ENCODE results near the gene TRAF3IP3.

Gene TRAF3IP3

DNA sequence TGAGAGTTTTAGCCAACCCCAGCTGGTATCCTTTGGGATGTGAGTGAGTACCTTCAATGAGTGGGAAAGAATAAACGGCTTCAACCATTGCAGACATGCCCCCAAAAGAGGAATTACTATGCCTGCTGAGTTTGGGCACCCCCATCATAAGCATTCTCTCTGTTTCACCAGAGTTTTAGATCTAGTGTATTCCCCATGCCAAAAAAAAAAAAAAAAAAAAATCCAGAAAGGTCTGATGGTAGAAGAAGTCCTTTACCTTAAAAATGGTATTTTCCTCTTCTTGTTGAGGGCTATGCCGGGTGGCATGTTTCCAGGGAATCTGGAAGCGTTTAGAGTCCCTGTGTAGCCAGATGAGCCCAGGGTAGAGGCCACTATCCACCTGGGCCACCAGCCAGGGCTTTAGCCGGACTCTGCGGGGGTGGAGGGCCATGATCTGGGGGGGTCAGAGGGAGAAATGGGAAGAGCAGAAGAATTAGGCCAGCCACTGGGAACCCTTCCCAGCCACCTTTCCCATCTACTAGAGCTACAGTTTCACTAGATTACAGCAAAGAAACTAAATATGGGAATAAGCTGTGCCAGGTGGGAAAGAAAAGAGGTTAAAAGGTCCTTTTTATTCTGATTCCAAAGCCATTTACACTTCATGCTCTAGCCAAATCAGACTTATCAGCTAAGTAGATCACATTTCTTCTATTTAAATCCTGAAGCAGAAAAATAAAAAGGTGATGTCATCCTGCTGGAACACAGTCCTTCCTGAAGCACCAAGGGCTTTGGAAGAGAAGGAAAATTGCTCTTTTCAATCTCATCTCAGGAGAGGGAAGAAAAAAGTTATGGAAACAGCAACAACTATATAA, 45.4 kb downstream of the TRAF3IP3 start:
- DNase-seq (ENCODE audit: low read depth): no peak
- TF ChIP-seq, protein P1, sequence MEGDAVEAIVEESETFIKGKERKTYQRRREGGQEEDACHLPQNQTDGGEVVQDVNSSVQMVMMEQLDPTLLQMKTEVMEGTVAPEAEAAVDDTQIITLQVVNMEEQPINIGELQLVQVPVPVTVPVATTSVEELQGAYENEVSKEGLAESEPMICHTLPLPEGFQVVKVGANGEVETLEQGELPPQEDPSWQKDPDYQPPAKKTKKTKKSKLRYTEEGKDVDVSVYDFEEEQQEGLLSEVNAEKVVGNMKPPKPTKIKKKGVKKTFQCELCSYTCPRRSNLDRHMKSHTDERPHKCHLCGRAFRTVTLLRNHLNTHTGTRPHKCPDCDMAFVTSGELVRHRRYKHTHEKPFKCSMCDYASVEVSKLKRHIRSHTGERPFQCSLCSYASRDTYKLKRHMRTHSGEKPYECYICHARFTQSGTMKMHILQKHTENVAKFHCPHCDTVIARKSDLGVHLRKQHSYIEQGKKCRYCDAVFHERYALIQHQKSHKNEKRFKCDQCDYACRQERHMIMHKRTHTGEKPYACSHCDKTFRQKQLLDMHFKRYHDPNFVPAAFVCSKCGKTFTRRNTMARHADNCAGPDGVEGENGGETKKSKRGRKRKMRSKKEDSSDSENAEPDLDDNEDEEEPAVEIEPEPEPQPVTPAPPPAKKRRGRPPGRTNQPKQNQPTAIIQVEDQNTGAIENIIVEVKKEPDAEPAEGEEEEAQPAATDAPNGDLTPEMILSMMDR (IDR thresholded peaks at IDR 0.05; ENCODE audit: insufficient read depth, low read depth, low read length, missing control alignments): no peak
- no peak overlapping the region for H3K4me3 ChIP-seq (ENCODE audit: low read depth, low read length)

DNA sequence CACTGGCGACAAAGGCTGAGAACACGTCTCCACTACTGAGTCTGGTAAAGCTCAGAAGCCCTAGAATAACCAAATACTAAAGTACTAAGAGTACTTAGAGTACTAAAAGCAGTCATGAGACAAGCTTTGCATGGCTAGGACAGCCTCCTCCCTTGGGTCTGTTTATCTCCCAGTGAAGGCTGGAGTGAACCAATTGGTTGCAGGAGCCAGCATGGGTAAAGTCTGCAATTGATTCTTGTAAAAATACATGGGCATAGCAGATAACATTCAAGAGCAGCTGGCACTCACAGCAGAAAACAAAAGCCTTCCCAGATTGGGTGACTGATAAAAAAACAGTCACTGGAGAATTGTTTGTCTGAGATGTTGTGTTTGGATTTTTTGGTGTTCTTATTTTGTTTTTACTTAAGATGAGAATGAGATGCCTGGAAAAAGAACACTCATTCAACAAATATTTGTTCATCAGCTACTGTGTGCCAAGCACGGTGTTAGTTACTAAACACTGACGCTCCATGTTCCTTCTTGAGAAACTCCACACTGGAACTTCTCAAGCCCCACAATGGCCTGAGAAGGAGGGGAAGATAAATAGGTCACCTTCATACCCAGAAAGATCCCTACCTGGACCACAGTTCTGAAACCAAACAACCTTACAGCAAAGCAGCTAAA, 46.4 kb downstream of the TRAF3IP3 start:
- TF ChIP-seq, protein P1 (IDR thresholded peaks at IDR 0.05; ENCODE audit: insufficient read depth, low read depth, low read length, missing control alignments): no peak
- no peak for DNase-seq (ENCODE audit: low read depth)
- no peak overlapping the region for H3K4me3 ChIP-seq (ENCODE audit: low read depth, low read length)

DNA sequence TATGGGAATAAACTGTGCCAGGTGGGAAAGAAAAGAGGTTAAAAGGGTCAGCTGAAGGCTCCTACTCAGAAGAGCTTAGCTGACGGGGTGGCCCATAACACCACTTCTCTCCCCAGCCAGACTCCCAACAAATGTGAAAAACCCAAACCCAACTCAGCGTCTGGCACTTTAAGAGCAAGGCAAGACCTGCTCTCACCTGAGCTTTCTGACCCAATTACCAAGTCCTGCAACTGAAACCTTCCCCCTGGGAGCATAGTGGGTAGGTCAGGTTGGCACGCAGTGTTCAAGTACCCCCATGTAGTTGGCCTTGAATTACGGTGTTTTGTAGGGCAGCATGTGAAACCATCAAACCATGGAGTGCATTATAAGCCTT, 46.9 kb downstream of the TRAF3IP3 start:
- no peak for DNase-seq (ENCODE audit: low read depth)
- no peak overlapping the region for H3K4me3 ChIP-seq (ENCODE audit: low read depth, low read length)
- TF ChIP-seq, protein P1 (IDR thresholded peaks at IDR 0.05; ENCODE audit: insufficient read depth, low read depth, low read length, missing control alignments): no peak

DNA sequence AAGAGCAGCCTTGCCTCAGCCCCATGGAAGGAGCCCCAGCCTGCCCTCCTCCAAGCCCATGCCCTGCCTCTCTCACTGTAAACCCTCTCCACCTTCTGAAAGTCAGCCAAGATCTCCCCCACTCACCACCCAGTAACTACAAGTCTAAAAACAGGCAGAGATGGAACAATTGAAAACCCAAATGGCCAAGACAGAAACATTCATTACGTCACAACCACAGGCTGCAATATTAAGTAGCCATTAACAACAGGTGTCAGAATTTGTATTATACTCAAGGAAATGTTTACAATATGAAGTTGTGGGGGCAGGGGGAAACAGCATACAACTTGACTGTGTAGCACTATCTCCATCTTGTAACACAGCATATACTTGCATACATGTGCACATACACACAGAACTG, 47.7 kb downstream of the TRAF3IP3 start:
- no peak for DNase-seq (ENCODE audit: low read depth)
- TF ChIP-seq, protein P1 (IDR thresholded peaks at IDR 0.05; ENCODE audit: insufficient read depth, low read depth, low read length, missing control alignments): no peak
- no peak overlapping the region for H3K4me3 ChIP-seq (ENCODE audit: low read depth, low read length)

DNA sequence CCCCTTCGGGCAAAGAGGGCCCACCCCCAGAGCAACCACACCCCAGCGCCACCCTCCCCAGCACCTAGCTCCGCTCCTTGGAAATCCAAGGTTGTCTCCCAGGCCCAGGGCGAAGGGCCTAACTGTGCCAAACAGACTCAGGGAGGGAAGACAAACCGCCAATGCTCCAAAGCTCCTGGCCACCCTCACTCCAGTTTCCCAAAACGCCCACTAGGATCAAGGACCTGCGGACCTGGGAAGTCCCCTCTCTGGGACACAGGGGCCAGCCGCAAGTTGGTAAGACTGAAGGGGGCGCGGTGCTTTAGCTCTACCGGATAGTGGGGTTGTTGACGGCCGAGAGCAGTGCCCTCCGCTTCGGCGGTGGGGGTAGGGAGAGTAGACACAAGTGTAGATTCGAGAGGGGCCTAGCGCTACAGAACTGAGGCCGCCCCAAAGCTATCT, 49.5 kb downstream of the TRAF3IP3 start:
- TF ChIP-seq, protein P1 (IDR thresholded peaks at IDR 0.05; ENCODE audit: insufficient read depth, low read depth, low read length, missing control alignments): no peak
- no peak overlapping the region for H3K4me3 ChIP-seq (ENCODE audit: low read depth, low read length)
- no peak for DNase-seq (ENCODE audit: low read depth)

DNA sequence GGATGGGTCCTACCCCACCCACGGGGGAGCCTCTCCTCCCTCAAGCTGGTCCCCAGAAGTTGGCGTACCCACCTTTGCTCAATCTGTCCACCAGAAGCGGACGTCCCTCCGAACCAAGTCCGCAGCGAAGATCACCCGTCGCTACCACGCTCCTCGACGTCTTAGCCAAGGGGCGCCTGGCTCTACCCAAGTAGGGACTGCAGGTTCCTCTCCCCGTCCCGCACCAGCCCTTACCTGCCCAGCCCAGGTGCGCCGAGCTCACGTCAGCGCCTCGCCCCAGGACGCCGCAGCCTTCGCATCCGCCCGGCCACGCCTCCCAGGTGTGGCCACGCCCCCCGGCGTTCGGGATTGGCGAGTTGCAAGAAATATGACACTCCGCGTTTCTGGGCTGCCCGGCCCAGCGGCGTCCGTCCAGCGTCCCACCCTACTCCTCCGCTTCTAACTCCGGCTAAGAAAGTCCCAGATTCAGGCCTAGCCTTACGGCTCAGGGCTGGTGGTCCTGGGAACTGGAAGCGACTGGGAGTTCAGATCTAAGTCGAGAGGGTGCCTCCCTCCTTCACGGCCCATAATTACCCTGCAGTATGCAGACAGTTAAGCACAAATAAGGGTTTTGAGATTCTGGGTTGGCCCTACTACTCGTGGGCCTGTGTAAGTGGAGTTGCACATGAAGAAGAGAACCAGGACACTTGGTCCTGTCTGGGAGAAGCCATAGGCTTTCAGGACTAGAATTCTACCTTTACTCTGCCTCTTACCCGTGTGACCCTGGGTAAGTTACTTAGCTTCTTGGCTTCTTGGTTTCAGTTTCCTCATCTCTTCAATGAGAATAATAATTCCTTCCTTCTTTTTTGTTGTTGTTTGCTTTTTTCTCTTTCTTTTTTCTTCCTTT, 50.3 kb downstream of the TRAF3IP3 start, which contains the start of gene IRF6:
Gene IRF6 (minus strand): TSS at position 268 of the 886 bp plus-strand sequence. CDS start 4,729 bp downstream, outside the sequence.
- TF ChIP-seq, protein P1 (IDR thresholded peaks at IDR 0.05; ENCODE audit: insufficient read depth, low read depth, low read length, missing control alignments): no peak
- peak within 1 kb of the TSS; percentile 65 for H3K4me3 ChIP-seq (ENCODE audit: low read depth, low read length)
- peak; percentile 84 for DNase-seq (ENCODE audit: low read depth)
